ENCODE measurements around the gene C1orf94. TPM values are rescaled to one million over a fixed set of nuclear protein-coding genes. Genes with fewer than 3 reads are reported as not detected.

C1orf94 gene
- total and polyA plus RNA-seq, 2 experiments from 2014 or later: not detected

GRCh38 chr1:34147301-34147700 is 29.4 kb upstream of the C1orf94 start:
- Histone ChIP-seq H3K36me3 (ENCODE audit: low read depth) (no peaks in the 10 kb centered on the region), H3K27me3 (replicated peaks; ENCODE audit: insufficient read depth) (no peaks in the 10 kb centered on the region), H3K27ac (no peak overlapping the region), H3K4me2 (ENCODE audit: unreplicated experiment) (no peak overlapping the region), H3K9ac (no peak overlapping the region), H3K9me3 (ENCODE audit: low read depth) (no peaks in the 10 kb centered on the region), H3K4me3 (no peak overlapping the region), H4K20me1 (ENCODE audit: insufficient read depth) (no peaks in the 10 kb centered on the region), H2AFZ (no peak overlapping the region), H3K4me1 (ENCODE audit: insufficient read depth) (no peaks in the 10 kb centered on the region), H3F3A (ENCODE audit: insufficient read depth) (no peaks in the 10 kb centered on the region), H3K79me2 (ENCODE audit: insufficient read depth) (peaks cover 92% of the 10 kb centered on the region), H3K9me2 (ENCODE audit: insufficient read depth) (no peaks in the 10 kb centered on the region)
- DNase-seq: no peak
- in situ Hi-C loops (cut with MboI): no loop called here
- 34 to 38% methylated on average over 4 of the region's 4 CpGs for WGBS, 2 experiments (ENCODE audit: low coverage in 1 of 2, low lambda C conversion rate in 2 of 2, missing lambda C conversion rate in 2 of 2)
- no peak for TF ChIP-seq EZH2phosphoT487 (IDR thresholded peaks at IDR 0.05; ENCODE audit: insufficient read depth, low read depth)
- TF ChIP-seq EZH2 (IDR thresholded peaks at IDR 0.05; ENCODE audit: insufficient read depth, poor library complexity, severe bottlenecking): no peak

- Histone ChIP-seq H3K9me3 (ENCODE audit: low read depth) (no peaks in the 10 kb centered on the region), H4K20me1 (ENCODE audit: insufficient read depth) (no peaks in the 10 kb centered on the region), H3K9me2 (ENCODE audit: insufficient read depth) (no peaks in the 10 kb centered on the region), H3K79me2 (ENCODE audit: insufficient read depth) (peaks cover 92% of the 10 kb centered on the region), H3K27me3 (replicated peaks; ENCODE audit: insufficient read depth) (no peaks in the 10 kb centered on the region), H3K4me2 (ENCODE audit: unreplicated experiment) (no peak overlapping the region), H3K36me3 (ENCODE audit: low read depth) (no peaks in the 10 kb centered on the region), H3K27ac (no peak overlapping the region), H3K9ac (no peak overlapping the region), H2AFZ (no peak overlapping the region), H3F3A (ENCODE audit: insufficient read depth) (no peaks in the 10 kb centered on the region), H3K4me3 (no peak overlapping the region), H3K4me1 (ENCODE audit: insufficient read depth) (no peaks in the 10 kb centered on the region)
- no peak for TF ChIP-seq EZH2phosphoT487 (IDR thresholded peaks at IDR 0.05; ENCODE audit: insufficient read depth, low read depth)
- TF ChIP-seq EZH2 (IDR thresholded peaks at IDR 0.05; ENCODE audit: insufficient read depth, poor library complexity, severe bottlenecking): no peak
- WGBS, 2 experiments (ENCODE audit: low coverage in 1 of 2, low lambda C conversion rate in 2 of 2, missing lambda C conversion rate in 2 of 2): 59 to 68% methylated on average over 3 of the region's 3 CpGs
- no peak for DNase-seq
- in situ Hi-C loops (cut with MboI): no loop called here
These were observed 27.2 kb upstream of the C1orf94 start for GRCh38 chr1:34149501-34149900.

GRCh38 chr1:34153246-34153645 is 23.5 kb upstream of the C1orf94 start:
- H3K9ac ChIP-seq: no peak overlapping the region
- H3K4me2 ChIP-seq (ENCODE audit: unreplicated experiment): no peak overlapping the region
- H3K36me3 ChIP-seq (ENCODE audit: low read depth): no peaks in the 10 kb centered on the region
- WGBS, 2 experiments (ENCODE audit: low coverage in 1 of 2, low lambda C conversion rate in 2 of 2, missing lambda C conversion rate in 2 of 2): 97 to 99% methylated on average over 4 of the region's 4 CpGs
- no peak for DNase-seq
- no peak overlapping the region for H3K4me3 ChIP-seq
- no peak for TF ChIP-seq EZH2 (IDR thresholded peaks at IDR 0.05; ENCODE audit: insufficient read depth, poor library complexity, severe bottlenecking)
- no peak for TF ChIP-seq EZH2phosphoT487 (IDR thresholded peaks at IDR 0.05; ENCODE audit: insufficient read depth, low read depth)
- peaks cover 96% of the 10 kb centered on the region for H3K79me2 ChIP-seq (ENCODE audit: insufficient read depth)
- H3K27ac ChIP-seq: no peak overlapping the region
- peaks cover 8% of the 10 kb centered on the region; the same call in 1 of the 2 replicates for H3K4me1 ChIP-seq (ENCODE audit: insufficient read depth)
- in situ Hi-C loops (cut with MboI): no loop called here
- no peaks in the 10 kb centered on the region for H3K27me3 ChIP-seq (replicated peaks; ENCODE audit: insufficient read depth)
- peaks cover 13% of the 10 kb centered on the region; the same call in 1 of the 2 replicates for H3F3A ChIP-seq (ENCODE audit: insufficient read depth)
- no peaks in the 10 kb centered on the region for H3K9me3 ChIP-seq (ENCODE audit: low read depth)
- H3K9me2 ChIP-seq (ENCODE audit: insufficient read depth): no peaks in the 10 kb centered on the region
- H4K20me1 ChIP-seq (ENCODE audit: insufficient read depth): no peaks in the 10 kb centered on the region; the same call in 1 of the 2 replicates
- H2AFZ ChIP-seq: no peak overlapping the region

- Histone ChIP-seq H3K36me3 (ENCODE audit: low read depth) (no peaks in the 10 kb centered on the region), H3K9me3 (ENCODE audit: low read depth) (no peaks in the 10 kb centered on the region), H3K9ac (no peak overlapping the region), H4K20me1 (ENCODE audit: insufficient read depth) (no peaks in the 10 kb centered on the region; the same call in 1 of the 2 replicates), H3K79me2 (ENCODE audit: insufficient read depth) (peaks cover 98% of the 10 kb centered on the region), H2AFZ (no peak overlapping the region), H3K27me3 (replicated peaks; ENCODE audit: insufficient read depth) (no peaks in the 10 kb centered on the region), H3K4me2 (ENCODE audit: unreplicated experiment) (no peak overlapping the region), H3K9me2 (ENCODE audit: insufficient read depth) (no peaks in the 10 kb centered on the region), H3K4me3 (no peak overlapping the region), H3K4me1 (ENCODE audit: insufficient read depth) (peaks cover 8% of the 10 kb centered on the region; the same call in 1 of the 2 replicates), H3K27ac (no peak overlapping the region), H3F3A (ENCODE audit: insufficient read depth) (peaks cover 13% of the 10 kb centered on the region; the same call in 1 of the 2 replicates)
- DNase-seq: peak; percentile 42
- 34 to 35% methylated on average over 2 of the region's 2 CpGs for WGBS, 2 experiments (ENCODE audit: low coverage in 1 of 2, low lambda C conversion rate in 2 of 2, missing lambda C conversion rate in 2 of 2)
- no peak for TF ChIP-seq EZH2phosphoT487 (IDR thresholded peaks at IDR 0.05; ENCODE audit: insufficient read depth, low read depth)
- TF ChIP-seq EZH2 (IDR thresholded peaks at IDR 0.05; ENCODE audit: insufficient read depth, poor library complexity, severe bottlenecking): no peak
- in situ Hi-C loops (cut with MboI): no loop called here
These were observed 20.8 kb upstream of the C1orf94 start for GRCh38 chr1:34155860-34156259.

All from GM23248 (cell line).